GM21717 (cell line): Measurements from ENCODE around the gene ZNF33A.
"Not testable (repeated sequence)": the region's sequence is repeated elsewhere in the genome, so short reads cannot be mapped to it uniquely, and the experiment has no call there.

Source experiments
- ATAC-seq: cut with Tn5 transposase; IDR thresholded peaks from one replicate; pipeline ENCODE4 v1.9.1; 2021; ENCODE audit warnings: mild to moderate bottlenecking, moderate library complexity; ENCODE audit not compliant: unreplicated experiment

Gene ZNF33A

DNA sequence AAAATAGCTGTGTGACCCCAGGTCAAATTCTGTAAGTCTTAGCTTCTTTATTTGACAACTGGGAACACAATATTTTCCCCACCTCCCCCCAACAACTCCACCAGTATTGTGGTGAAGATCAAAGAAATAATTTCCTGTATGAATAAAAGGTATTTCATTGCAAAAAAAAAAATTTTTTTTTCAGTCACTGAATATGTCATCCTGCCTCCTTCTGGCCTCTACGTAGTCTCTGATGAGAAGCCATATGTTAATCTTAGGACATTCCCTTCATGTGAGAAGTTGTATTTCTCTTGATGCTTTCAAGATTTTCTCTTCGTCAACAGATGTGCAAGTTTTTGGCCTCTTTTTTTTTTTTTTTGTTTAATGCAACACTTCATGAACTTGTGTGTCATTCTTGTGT is 33.0 kb downstream of the ZNF33A start:
- no peak for ATAC-seq

DNA sequence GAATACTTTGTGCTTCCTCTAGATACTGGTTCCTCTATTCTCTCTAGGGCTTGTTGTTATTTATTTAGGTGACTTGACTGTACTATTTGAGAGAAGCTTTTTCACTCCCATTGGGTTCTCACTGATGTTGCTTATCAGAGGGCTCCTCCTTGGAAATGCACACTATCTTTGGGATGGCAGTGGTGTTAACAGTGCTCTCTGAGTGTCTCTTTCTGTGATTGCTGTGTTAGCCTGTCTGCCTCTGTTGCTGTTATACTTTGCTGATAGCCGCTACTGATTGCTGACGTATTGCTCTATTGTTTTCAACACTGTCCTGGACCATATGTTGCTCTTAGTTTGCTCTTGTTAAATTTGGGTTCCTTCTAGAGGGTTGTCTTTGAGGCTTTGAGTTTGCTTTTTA is 34.7 kb downstream of the ZNF33A start:
- no peak for ATAC-seq

DNA sequence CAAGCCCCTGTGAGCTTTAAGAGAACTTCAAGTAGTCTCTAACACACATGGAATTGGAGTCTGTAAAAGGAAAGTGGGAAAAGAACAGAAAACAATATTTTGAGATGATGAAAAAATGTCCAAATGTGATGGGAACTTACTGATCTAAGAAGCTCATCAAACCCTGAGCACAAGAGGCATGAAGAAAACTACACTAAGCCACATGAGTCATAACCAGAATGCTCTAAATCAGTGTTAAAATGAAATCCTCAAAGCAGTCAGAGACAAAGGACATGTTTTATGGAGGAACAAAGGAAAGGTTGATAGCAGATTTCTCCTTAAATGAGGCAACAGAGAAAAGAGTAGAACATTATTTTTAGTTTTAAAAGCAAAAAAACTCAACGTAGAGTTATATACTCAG is 37.2 kb downstream of the ZNF33A start:
- ATAC-seq = no peak

DNA sequence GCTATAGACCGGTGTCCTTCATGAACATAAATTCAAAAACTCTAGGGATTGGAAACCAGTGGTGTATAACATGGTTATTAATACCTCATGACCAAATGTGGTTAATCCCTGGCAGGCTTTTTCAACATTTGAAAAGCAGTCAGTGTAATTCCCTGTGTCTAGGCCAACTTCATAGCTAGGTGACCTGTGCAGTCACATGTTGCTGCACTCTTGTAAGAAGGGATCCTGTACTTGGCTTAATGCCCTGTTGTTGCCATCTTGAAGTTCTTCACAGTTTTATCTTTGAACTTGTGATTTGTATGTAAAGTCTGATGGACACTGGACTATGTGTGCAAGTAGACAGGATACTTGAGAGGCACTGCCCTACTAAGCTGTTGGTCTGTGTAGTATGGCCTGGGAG is 39.7 kb downstream of the ZNF33A start:
- no peak for ATAC-seq

- no peak for ATAC-seq
These were observed 43.9 kb downstream of the ZNF33A start for GRCh38 chr10:38054361-38054797.

GRCh38 chr10:38055274-38055894 is 44.9 kb downstream of the ZNF33A start:
- ATAC-seq = not testable (repeated sequence)

GRCh38 chr10:38069663-38070062 is 59.2 kb downstream of the ZNF33A start:
- not testable (repeated sequence) for ATAC-seq

DNA sequence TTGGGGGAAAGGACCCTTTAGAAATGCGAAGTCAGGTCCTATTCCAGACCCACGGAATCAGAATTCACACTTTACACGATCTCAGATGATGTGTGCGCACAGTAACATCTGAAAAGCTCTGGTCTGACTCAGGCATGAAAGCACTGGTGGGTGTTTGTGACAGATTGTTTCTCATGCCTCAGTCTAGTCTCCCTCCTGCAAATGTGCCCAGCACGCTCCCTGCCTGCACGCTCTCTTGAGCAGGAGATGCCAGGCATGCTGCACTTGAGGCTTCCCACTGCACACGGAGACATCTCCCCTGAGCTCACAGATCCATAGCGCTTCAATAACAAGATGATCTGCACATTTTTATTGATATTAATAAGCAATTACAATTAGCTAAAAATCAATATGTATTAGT is 60.0 kb downstream of the ZNF33A start:
- no peak for ATAC-seq

GRCh38 chr10:38072552-38072951 is 62.1 kb downstream of the ZNF33A start:
- ATAC-seq = no peak

DNA sequence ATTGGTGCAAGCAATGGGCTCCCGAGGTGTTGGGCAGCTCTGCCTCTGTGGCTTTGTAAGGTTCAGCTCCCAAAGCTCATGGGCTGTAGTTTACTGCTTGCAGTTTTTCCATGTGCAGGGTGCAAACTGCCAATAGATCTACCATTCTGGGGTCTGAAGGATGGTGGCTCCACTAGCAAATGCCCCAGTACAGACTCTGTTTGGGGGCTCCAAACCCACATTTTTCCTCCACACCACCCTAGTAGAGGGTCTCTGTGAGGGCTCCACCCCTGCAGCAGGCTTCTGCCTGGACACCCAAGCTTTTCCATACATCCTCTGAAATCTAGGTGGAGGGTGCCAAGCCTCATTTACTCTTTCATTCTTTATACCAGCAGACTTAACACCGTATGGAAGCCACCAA is 66.2 kb downstream of the ZNF33A start:
- no peak for ATAC-seq

GRCh38 chr10:38093318-38093717 is 82.8 kb downstream of the ZNF33A start:
- ATAC-seq = not testable (repeated sequence)

DNA sequence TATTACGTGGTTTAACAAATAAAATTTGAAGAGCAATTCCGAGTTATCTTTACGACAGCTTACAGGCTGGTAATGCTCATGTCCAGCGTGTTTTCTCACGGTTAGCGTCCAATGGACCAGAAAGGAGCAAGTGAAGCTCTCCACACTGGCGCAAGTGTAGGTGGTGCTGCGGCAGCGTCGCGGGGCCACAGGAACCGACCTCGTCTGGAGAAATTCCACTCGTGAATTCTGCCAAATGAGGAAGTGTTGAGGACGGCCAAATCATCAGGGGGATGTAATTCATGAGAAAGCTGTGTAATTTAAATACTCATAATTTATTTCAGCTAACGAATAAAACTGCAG is 83.3 kb downstream of the ZNF33A start:
- peak; percentile 13 for ATAC-seq

GRCh38 chr10:38094158-38094926 is 83.9 kb downstream of the ZNF33A start, which contains the start of gene ZNF37A:
ZNF37A (plus strand) TSS chr10:38094337; CDS start chr10:38096618, 2,281 bp downstream.
- ATAC-seq = peak; percentile 98

DNA sequence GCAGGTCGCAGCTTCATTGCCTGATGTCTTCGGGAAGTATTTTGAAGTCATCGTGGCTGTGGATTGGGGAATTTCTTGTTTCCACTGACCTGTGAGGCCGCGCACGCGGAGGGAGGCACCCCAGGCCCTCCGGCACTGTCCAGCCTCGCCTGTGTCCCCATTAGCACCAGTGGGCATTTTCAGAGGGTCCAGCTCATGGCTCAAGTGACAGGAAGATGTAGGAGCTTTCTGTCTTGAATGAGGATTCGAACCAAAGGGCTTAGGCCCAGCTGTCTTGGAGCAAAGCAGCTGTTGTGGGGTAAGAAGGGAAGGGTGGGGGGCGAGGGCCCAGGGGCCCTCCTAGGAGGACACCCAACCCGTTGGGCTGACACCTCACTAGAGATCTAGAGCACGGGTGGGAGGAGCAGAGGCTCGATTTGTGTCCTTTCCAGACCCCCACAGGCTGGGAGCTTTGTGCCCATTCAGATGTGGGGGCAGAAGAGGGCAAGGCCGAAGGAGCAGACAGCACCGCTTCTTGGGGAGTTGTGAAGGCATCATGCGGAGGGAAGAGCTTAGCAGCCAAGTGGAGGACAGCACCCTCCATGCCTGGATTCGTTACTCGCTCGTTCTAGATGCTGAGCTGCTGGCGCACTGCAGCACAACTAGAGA is 84.6 kb downstream of the ZNF33A start:
- ATAC-seq = no peak

DNA sequence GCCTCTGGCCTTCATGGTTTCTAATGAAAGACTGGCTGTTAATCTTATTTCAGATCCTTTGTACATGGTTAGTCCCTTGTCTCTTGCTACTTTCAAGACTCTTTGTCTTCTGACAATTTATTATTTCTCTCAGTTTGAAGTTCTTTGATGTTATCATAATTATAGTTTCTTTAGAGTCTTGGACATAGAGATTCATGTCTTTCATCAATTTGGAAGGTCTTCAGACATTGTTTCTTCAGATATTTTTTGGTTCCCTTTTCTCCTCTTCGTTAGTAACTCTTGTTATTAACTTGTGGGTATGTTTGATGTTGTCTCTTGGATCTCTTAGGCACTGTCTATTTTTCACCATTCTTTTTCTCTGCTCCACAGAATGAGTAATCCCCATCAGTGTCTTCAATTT is 92.4 kb downstream of the ZNF33A start:
- no peak for ATAC-seq

- ATAC-seq = no peak
These were observed 93.3 kb downstream of the ZNF33A start for GRCh38 chr10:38103756-38104155.

GRCh38 chr10:38112159-38112558 is 101.7 kb downstream of the ZNF33A start:
- no peak for ATAC-seq
